GM12874 (cell line): ENCODE data around the gene MS4A4E.

Source experiments
- CTCF ChIP-seq: IDR thresholded peaks from 2 replicates; pipeline ENCODE4 v1.5.1; 2011; ENCODE audit warnings: low read depth, mild to moderate bottlenecking, control low read depth, low read length, moderate library complexity; ENCODE audit not compliant: insufficient read depth

The MS4A4E gene

GRCh38 chr11:60251485-60252212 lies 8.7 kb upstream of the MS4A4E start:
- peak; percentile 22; the same call in 1 of the 2 replicates for TF ChIP-seq CTCF

DNA sequence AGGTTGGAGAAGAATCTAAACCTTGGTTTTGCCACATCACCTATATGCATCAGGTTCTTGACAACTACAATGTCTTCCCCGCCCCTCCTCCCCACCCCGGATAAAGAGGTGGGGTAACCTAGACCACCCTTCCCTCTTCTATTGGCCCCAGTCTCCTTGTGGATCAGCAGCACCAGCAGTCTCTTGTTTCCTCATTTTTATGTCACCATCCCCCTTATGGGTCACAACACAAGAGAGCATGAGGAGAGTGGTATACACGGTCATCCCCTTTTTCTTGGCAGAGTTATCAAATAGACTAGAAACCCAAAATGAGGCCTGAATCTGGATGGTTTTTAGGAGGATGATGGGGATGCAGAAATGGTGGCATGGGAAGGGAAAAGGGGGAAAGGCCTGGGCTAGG lies 1.2 kb downstream of the MS4A4E start:
- TF ChIP-seq CTCF, result no peak

- TF ChIP-seq CTCF, result no peak
Observed at GRCh38 chr11:60240662-60241061, 2.3 kb downstream of the MS4A4E start.

GRCh38 chr11:60235321-60235720 lies 7.6 kb downstream of the MS4A4E start:
- no peak for TF ChIP-seq CTCF

- no peak for TF ChIP-seq CTCF
Observed at GRCh38 chr11:60230681-60231080, 12.3 kb downstream of the MS4A4E start.

GRCh38 chr11:60222141-60222540 lies 20.8 kb downstream of the MS4A4E start:
- TF ChIP-seq CTCF, result no peak

GRCh38 chr11:60221692-60222091 lies 21.2 kb downstream of the MS4A4E start:
- no peak for TF ChIP-seq CTCF
